DMS53 (cell line): Measurements from ENCODE around the gene ADAMTSL1.
A peak's percentile ranks its signal among the peaks of the same experiment; 100 is the strongest.

Experiments used
- DNase-seq: peaks from one replicate; lab custom pipeline; 2025; lab: John Stamatoyannopoulos, UW

ADAMTSL1 gene

DNA sequence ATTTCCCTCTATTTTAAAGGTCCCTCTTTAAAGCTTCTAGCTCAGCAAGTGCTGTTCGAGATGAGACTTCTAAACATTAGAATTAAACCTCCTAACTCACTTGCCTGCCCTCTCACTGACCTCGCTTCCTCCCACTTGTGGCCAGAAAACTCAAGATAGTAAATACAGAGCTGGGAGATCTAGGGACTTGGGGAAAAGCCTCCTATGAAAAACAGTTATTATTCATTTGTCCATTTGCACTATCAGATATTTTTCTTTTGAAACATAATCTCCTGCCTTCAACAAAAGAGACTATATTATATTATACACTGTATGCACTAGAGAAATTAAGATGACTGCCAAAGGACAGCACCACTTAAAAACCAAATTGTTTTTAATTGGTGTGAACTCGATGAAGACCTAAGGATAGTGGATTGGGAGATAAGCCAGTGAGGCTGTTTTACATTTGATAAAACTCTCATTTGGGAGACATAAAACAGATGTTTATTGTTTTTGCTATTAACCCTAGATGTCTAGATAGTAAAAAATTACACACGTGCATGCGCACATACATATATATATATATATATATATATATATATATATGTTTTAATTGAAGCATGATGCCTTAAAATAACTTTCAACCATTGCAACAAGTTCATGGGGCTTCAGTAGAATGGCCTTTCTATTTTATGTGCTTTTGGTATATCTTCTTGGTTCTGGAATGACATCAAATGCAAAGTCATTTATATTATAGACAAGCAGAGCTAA lies 229.4 kb downstream of the ADAMTSL1 start:
- no peak for DNase-seq

GRCh38 chr9:18703901-18704379 lies 230.0 kb downstream of the ADAMTSL1 start:
- no peak for DNase-seq

DNA sequence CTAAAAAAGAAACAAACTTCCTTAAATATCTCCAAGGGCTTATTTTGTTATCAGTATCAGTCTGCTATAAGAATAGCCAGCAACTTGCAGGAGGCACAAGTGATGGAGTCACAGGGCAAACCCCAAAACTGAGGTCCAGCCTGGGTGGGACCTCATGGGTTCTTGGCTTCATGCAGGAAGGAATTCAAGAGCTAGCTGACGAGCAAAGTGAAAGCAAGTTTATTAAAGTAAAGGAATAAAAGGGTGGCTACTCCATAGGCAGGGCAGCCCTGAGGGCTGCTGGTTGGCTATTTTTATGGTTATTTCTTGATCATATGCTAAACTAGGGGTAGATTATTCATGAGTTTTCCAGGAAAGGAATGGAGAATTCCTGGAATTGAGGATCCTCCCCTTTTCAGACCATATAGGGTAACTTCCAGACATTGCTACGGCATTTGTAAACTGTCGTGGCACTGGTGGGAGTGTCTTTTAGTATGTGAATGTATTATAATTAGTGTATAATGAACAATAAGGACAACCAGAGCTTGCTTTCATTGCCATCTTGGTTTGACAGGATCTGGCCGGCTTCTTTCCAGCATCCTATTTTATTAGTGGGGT lies 231.9 kb downstream of the ADAMTSL1 start:
- DNase-seq, result no peak

GRCh38 chr9:18706648-18707047 lies 232.7 kb downstream of the ADAMTSL1 start:
- no peak for DNase-seq

DNA sequence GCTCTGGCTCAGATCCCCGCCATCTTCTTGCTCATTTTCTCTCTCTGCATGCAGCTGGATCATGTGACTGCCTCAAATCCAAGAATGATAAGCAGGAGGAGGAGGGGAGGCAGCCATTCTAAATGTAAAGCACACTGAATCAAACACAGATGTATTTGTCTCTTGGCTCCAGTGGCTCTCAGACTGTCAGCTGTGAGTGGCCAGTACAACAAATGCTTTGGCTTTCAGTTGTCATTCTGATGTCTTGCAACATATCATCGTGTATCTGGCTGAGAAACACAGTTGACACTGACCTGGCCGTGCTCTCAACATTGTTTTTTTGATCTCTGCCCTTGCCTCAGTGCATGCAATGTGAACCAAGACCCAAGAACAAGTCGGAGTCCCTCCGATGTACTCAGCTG lies 233.1 kb downstream of the ADAMTSL1 start:
- DNase-seq, result no peak

- no peak for DNase-seq
These were observed 233.7 kb downstream of the ADAMTSL1 start for GRCh38 chr9:18707489-18708205.

DNA sequence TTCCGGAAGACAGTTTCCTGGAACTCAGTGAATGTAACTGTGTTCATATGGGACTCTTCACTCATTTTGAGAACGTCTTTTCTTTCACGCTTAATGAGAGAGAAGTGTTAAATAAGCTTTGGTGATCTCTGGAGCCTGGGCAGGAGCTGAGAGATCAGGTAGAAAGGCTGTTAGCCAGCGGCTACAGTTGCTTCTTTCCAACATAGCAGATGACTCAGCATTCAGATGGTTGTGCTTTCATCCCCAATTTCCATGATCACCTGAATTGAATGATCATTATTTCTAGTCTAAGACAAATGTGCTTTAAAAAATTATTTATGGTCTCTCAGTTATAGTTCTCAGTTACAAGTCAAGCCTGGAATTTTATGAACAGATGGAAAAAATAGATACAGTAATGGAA lies 234.5 kb downstream of the ADAMTSL1 start:
- peak; percentile 4 for DNase-seq

DNA sequence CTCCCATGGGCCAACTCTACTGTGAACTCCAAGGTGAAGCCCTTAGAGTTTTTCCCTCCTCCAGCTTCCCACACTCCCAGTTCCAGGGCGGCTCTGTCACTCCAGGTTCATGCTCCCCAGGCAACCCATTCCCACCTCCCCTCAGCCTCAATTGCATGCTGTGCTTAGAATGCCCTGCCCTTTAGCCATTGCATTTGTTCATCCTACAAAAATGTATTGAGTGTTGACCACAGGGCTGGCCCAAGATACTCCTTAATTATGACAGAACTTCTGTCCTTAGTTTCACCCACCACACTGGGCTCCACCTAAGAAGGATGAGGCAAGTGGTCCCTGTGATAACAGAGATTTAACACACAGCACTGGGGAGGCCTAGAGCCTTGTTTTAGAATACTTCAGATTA lies 236.1 kb downstream of the ADAMTSL1 start:
- no peak for DNase-seq

DNA sequence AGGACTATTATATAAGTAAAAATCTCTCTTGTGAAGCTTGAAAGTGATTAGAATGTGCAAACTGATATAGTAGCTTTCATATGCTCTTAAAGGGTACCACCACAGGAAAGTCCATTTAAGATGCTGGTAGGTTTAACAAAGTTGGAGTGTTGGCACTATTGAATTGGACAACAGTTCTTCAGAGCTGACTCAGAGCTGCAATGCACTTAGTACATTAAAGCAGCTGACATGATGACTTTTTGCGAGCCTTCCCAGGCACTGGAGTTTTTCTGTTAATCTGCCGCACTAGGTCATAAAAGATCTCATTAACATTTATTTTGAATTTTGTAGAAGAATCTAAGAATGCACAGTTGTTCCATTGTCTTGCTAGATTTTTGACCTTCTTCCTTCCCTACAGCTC lies 243.8 kb downstream of the ADAMTSL1 start:
- no peak for DNase-seq

DNA sequence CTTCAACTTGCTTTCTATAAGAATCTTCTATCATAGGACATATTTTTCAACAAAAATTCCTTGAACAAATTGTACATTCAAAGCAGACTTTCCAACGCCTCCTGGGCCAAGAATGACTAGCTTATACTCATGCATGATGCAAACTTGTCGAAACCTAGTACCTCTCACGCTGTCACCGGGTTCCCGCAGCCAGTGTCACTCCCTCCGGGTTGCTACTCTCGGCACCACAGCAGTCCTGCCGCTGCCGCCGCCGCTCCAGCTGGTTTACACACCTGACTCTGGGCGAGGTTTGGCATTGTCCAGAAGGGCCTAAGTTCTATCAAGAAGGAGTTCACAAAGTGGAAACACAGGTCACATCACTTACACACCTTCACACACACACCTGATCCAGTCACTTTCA lies 244.4 kb downstream of the ADAMTSL1 start:
- DNase-seq, result no peak

- no peak for DNase-seq
These were observed 245.0 kb downstream of the ADAMTSL1 start for GRCh38 chr9:18718932-18719331.

GRCh38 chr9:18720691-18721090 lies 246.7 kb downstream of the ADAMTSL1 start:
- DNase-seq, result no peak

DNA sequence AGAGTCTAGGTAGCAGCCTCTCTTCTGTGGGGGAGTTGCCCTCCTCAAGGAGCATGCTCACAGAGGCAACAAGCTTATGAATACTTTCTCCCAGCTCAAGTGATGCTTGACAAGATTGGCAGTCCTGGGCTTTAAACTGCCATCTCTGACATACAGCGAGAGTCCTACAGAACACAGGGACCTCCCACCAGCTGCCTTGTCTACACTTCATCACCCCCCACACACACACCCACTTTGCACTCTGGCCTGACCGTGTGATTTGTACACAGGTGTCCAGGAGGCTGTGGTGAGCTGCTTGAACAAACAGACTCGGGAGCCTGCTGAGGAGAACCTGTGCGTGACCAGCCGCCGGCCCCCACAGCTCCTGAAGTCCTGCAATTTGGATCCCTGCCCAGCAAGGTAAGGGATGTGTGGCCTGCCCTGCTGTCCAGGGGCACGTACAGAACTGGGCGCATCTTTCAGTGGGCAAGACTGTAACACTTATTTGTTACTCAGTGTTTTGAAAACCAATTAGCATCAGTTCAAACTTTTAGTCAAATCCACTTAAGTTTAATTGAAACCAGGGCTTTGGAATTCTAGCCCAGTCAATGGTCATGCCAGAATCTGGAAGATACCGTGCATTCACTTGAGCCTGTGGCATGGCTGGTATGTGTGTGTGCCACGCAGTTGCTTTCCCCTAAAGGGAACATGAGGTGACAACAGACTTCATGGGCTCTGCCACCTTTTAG lies 247.5 kb downstream of the ADAMTSL1 start:
- DNase-seq, result peak; percentile 82

- DNase-seq, result no peak
These were observed 248.0 kb downstream of the ADAMTSL1 start for GRCh38 chr9:18721995-18722310.

- DNase-seq, result no peak
These were observed 248.9 kb downstream of the ADAMTSL1 start for GRCh38 chr9:18722882-18723281.

GRCh38 chr9:18723366-18723765 lies 249.4 kb downstream of the ADAMTSL1 start:
- no peak for DNase-seq

- DNase-seq, result no peak
These were observed 252.6 kb downstream of the ADAMTSL1 start for GRCh38 chr9:18726546-18726945.

DNA sequence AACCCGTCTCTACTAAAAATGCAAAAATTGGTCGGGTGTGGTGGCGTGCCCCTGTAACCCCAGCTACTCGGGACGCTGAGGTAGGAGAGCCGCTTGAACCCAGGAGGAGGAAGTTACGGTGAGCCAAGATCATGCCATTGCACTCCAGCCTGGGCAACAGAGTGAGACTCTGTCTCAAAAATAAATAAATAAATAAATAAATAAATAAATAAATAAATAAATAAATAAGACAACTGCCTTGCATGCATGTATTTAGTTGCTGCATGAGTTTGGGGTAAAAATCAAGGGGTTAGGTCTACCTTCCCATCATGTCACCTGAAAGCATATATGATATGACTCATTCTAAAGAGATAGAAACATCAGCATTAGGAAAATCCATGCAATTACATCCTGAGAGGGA lies 254.0 kb downstream of the ADAMTSL1 start:
- no peak for DNase-seq

- DNase-seq, result no peak
These were observed 254.7 kb downstream of the ADAMTSL1 start for GRCh38 chr9:18728642-18729041.

DNA sequence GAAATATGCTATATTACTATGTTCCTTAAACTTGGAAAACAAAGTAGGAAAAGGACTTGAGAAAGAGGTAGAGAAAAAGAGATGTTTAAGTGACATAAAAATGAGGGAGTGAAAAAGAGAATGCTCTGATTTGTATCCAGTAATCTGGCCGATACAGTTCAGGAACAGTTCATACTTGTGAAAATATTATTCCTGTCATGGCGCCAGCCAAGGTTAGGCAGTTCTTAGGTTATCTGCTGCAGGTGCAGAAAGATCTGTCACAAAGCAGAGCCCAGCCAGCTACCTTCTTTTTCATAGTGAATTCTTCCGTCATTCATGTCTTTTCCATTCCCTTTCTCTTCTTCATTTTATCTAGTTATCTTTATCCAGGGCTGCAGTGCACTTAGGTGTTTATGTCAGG lies 256.3 kb downstream of the ADAMTSL1 start:
- DNase-seq, result no peak

DNA sequence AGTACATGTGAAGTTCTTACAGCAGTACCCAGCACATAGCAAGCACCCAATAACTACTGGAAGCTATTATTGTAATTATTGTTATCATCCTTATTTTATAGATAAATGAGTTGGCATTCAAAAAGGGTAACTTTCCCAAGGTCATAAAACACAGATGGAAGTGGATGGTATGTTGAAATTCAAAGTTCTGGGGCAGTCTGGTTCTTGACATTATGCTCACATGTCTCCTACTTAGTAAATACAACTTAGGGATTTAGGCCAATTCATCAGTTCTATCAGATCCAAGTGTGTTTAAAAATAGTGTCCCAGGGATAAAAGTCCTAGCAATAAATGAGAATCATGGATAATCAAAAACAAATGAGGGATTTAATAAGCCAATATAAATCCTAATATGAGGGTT lies 265.2 kb downstream of the ADAMTSL1 start:
- DNase-seq, result no peak

- DNase-seq, result no peak
These were observed 265.8 kb downstream of the ADAMTSL1 start for GRCh38 chr9:18739641-18740318.
